22Rv1 (cell line): ENCODE data around the gene OSTM1.

Source experiments
- ZFX ChIP-seq: fragments of 450-650 bp; IDR thresholded peaks from 2 replicates; pipeline ENCODE4 v1.6.1; 2017; ENCODE audit warnings: antibody characterized with exemption, borderline replicate concordance
- TF ChIP-seq, protein P1 (sequence below): fragments of 450-650 bp; IDR thresholded peaks from 2 replicates; pipeline ENCODE4 v1.5.1; 2017; ENCODE audit warnings: mild to moderate bottlenecking

DNA sequence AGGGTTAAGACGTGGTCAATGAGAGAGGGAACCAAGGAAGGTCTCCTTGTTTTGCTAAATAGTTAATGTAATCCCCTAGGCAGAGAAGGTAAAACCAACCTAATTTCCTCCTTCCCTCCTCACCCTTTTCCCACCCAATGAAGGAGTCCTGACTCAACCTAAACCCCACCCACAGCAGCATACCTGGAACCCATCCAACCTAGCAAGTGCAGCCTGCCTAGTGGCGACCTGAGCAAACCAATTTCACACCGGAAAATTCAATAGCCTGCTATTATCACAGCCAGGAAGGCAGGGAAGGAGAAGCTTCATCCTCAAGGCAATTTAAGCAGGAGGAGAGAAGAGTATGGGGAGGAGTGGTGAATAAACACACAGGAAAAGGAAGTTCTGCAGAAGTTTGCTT, 46.9 kb downstream of the OSTM1 start:
- TF ChIP-seq, protein P1, sequence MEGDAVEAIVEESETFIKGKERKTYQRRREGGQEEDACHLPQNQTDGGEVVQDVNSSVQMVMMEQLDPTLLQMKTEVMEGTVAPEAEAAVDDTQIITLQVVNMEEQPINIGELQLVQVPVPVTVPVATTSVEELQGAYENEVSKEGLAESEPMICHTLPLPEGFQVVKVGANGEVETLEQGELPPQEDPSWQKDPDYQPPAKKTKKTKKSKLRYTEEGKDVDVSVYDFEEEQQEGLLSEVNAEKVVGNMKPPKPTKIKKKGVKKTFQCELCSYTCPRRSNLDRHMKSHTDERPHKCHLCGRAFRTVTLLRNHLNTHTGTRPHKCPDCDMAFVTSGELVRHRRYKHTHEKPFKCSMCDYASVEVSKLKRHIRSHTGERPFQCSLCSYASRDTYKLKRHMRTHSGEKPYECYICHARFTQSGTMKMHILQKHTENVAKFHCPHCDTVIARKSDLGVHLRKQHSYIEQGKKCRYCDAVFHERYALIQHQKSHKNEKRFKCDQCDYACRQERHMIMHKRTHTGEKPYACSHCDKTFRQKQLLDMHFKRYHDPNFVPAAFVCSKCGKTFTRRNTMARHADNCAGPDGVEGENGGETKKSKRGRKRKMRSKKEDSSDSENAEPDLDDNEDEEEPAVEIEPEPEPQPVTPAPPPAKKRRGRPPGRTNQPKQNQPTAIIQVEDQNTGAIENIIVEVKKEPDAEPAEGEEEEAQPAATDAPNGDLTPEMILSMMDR, result no peak
- no peak for TF ChIP-seq ZFX
